Neutrophil (primary cell): Measurements from ENCODE around the gene NELL1.
"Not testable (repeated sequence)": the region's sequence is repeated elsewhere in the genome, so short reads cannot be mapped to it uniquely, and the experiment has no call there.

ENCODE experiments used
- H3K27ac ChIP-seq: fragments of 200-600 bp; sonication (generic); 2 replicates; pipeline ENCODE4 v1.5.1; 2016; ENCODE audit warnings: mild to moderate bottlenecking, moderate library complexity
- H3K27me3 ChIP-seq: fragments of 200-600 bp; sonication (generic); 2 replicates; pipeline ENCODE4 v1.6.0; 2016; ENCODE audit warnings: mild to moderate bottlenecking
- H3K36me3 ChIP-seq: fragments of 200-600 bp; sonication (generic); 2 replicates; pipeline ENCODE4 v1.5.1; 2017
- H3K4me1 ChIP-seq, 2 experiments: fragments of 200-600 bp in 1 of 2; sonication (generic) in 1 of 2; 1 replicate in 1 of 2; 2 replicates in 1 of 2; pipeline versions ENCODE4 v1.5.1 to v1.6.1; 2013 to 2016; ENCODE audit warnings: low read depth in 1 of 2, low read length in 1 of 2, mild to moderate bottlenecking in 1 of 2, moderate library complexity in 1 of 2; ENCODE audit not compliant: control insufficient read depth in 1 of 2, insufficient read depth in 1 of 2
- H3K4me3 ChIP-seq, 2 experiments: fragments of 200-600 bp in 1 of 2; sonication (generic) in 1 of 2; 1 replicate in 1 of 2; 2 replicates in 1 of 2; pipeline ENCODE4 v1.5.1; 2013 to 2016; ENCODE audit warnings: low read depth in 1 of 2, low read length in 1 of 2, mild to moderate bottlenecking in 1 of 2, moderate library complexity in 1 of 2
- H3K9me3 ChIP-seq: fragments of 200-600 bp; sonication (generic); 2 replicates; pipeline ENCODE4 v1.5.1; 2016
- TF ChIP-seq, protein P1 (sequence below): fragments of 200-600 bp; sonication (generic); IDR thresholded peaks from 2 replicates; pipeline ENCODE4 v1.5.1; 2016; ENCODE audit warnings: antibody characterized with exemption

The NELL1 gene

DNA sequence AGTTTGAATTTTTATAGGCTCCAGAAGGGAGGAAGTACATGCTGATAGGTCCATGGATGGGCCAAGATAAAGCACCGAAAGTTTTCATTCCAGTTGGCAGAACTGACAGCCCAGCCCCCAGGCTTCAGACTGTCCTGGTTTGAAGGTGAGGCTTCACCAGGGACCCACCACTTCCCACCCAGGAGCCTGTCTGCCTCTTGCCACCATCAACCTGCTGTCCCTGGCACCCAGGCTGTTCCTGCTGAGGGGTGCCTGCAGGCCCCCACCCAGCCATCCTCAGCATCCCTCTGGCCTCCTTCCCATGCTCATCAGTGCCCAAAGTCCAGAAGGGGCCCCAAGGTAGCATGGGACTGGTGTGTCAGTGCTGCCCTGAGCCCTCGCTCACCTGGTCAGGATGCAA, 463.9 kb downstream of the NELL1 start:
- no peak overlapping the region for H3K4me3 ChIP-seq
- H3K9me3 ChIP-seq, result no peaks in the 10 kb centered on the region
- TF ChIP-seq, protein P1, sequence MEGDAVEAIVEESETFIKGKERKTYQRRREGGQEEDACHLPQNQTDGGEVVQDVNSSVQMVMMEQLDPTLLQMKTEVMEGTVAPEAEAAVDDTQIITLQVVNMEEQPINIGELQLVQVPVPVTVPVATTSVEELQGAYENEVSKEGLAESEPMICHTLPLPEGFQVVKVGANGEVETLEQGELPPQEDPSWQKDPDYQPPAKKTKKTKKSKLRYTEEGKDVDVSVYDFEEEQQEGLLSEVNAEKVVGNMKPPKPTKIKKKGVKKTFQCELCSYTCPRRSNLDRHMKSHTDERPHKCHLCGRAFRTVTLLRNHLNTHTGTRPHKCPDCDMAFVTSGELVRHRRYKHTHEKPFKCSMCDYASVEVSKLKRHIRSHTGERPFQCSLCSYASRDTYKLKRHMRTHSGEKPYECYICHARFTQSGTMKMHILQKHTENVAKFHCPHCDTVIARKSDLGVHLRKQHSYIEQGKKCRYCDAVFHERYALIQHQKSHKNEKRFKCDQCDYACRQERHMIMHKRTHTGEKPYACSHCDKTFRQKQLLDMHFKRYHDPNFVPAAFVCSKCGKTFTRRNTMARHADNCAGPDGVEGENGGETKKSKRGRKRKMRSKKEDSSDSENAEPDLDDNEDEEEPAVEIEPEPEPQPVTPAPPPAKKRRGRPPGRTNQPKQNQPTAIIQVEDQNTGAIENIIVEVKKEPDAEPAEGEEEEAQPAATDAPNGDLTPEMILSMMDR, result no peak

DNA sequence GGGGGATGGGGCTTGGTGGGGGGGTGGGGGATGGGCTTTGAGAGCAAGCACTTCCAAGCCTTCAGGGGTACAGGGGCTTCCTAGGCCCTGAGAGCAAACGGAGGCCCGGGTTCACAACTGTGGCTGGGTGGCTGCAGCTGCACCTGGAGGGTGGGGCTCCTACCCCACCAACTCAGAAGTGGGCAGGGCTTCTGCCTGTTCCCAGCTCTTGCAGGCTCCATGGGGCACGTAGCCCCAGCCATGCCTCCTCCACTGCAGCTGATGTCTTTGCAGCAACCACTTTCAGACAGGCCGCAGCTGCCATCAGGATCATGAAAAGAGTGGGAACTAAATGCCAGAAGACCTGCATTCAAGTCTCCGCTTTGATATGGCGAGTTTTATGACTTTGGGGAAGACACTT, 464.3 kb downstream of the NELL1 start:
- H3K4me1 ChIP-seq, result no peaks in the 10 kb centered on the region
- H3K27ac ChIP-seq, result no peak overlapping the region
- H3K4me3 ChIP-seq, result no peak overlapping the region
- H3K36me3 ChIP-seq, result no peaks in the 10 kb centered on the region
- TF ChIP-seq, protein P1, result no peak
- no peaks in the 10 kb centered on the region for H3K27me3 ChIP-seq
- H3K9me3 ChIP-seq, result no peaks in the 10 kb centered on the region

More for the DNA sequence above, 463.9 kb downstream of the NELL1 start:
- no peaks in the 10 kb centered on the region for H3K27me3 ChIP-seq
- H3K27ac ChIP-seq, result no peak overlapping the region
- no peaks in the 10 kb centered on the region for H3K4me1 ChIP-seq
- H3K36me3 ChIP-seq, result no peaks in the 10 kb centered on the region

DNA sequence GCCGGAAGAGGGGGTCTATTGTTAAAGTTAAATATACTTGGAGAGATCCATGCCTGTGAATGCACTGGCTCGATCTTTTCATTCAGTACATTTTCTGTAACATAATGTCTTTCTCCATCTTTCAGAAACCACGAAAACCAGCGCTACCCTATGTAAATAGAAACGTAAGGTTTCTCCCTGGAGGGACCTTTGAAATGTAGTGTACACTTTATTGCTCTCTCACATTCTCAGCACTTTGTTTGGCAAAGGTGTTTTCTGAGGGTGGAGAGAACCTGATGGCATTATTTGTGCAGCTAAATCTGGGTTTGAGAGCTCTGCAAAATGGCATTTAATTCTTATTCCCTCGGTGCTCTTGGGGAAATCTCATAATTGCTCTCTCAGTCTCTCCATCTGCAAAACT, 468.4 kb downstream of the NELL1 start:
- H3K4me1 ChIP-seq, result no peaks in the 10 kb centered on the region
- no peak overlapping the region for H3K4me3 ChIP-seq
- H3K27ac ChIP-seq, result no peak overlapping the region
- TF ChIP-seq, protein P1, result no peak
- H3K9me3 ChIP-seq, result no peaks in the 10 kb centered on the region
- no peaks in the 10 kb centered on the region for H3K27me3 ChIP-seq
- no peaks in the 10 kb centered on the region for H3K36me3 ChIP-seq

DNA sequence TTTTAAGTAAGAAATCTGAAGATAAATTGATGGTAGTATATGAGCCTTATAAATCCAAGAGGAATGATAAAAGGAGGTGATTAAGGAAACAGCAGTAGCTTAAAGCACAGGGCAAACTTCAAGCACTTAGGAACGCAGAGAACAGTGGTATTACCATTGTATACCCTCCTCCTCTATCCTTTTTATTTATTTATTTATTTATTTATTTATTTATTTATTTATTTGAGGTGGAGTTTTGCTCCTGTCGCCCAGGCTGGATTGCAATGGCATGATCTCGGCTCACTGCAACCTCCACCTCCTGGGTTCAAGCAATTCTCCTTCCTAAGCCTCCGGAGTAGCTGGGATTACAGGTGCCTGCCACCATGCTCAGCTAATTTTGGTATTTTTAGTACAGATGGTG, 472.2 kb downstream of the NELL1 start:
- H3K27me3 ChIP-seq, H3K36me3 ChIP-seq, H3K4me3 ChIP-seq, H3K4me1 ChIP-seq, H3K27ac ChIP-seq, H3K9me3 ChIP-seq: not testable (repeated sequence)

DNA sequence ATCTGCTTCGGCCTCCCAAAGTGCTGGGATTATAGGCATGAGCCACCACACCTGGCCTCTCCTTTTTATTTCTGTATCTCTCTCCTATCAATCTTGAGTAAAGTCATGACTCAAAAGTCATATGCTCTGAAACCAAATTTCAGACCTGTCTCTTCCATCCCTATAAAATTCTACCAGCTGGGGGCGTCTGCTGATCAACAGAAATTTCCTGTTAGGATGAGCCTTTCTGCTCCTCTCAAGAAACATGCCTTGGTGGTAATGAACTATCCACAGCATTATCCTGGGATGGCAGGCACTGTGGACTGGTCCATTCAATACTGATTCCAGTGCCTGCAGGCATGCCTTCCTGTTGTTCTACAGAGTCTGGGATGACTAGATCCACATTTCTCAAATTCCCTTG, 472.6 kb downstream of the NELL1 start:
- Histone ChIP-seq H3K27me3 (no peaks in the 10 kb centered on the region), H3K27ac (no peak overlapping the region), H3K9me3 (no peaks in the 10 kb centered on the region), H3K4me3 (no peak overlapping the region), H3K36me3 (no peaks in the 10 kb centered on the region), H3K4me1 (no peaks in the 10 kb centered on the region)
- TF ChIP-seq, protein P1, result no peak

DNA sequence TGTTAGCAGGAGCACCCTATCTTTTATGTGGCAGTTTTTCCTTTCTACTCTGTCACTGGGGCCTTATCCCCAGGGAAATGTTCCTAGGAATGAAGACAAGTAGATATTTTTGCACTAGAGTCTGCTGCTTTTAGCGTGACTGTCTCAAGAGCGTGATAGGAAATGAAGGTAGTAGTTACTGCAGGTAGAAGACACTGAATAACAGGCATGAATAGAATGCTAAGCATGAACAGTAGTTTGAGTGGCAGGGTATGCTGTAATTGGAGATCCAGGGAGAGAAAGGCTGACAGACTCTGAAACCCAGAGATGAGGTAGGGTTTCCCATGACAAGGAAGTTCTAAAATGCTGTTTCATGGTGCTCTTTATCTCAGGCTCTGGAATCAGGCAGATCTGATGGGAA, 475.1 kb downstream of the NELL1 start:
- Histone ChIP-seq H3K9me3 (no peaks in the 10 kb centered on the region), H3K4me1 (no peaks in the 10 kb centered on the region), H3K4me3 (no peak overlapping the region), H3K27ac (no peak overlapping the region), H3K27me3 (no peaks in the 10 kb centered on the region), H3K36me3 (no peaks in the 10 kb centered on the region)
- TF ChIP-seq, protein P1, result no peak
